ENCODE results near the gene PLEKHJ1.
A peak's percentile ranks its signal among the peaks of the same experiment; 100 is the strongest.

PLEKHJ1 gene

DNA sequence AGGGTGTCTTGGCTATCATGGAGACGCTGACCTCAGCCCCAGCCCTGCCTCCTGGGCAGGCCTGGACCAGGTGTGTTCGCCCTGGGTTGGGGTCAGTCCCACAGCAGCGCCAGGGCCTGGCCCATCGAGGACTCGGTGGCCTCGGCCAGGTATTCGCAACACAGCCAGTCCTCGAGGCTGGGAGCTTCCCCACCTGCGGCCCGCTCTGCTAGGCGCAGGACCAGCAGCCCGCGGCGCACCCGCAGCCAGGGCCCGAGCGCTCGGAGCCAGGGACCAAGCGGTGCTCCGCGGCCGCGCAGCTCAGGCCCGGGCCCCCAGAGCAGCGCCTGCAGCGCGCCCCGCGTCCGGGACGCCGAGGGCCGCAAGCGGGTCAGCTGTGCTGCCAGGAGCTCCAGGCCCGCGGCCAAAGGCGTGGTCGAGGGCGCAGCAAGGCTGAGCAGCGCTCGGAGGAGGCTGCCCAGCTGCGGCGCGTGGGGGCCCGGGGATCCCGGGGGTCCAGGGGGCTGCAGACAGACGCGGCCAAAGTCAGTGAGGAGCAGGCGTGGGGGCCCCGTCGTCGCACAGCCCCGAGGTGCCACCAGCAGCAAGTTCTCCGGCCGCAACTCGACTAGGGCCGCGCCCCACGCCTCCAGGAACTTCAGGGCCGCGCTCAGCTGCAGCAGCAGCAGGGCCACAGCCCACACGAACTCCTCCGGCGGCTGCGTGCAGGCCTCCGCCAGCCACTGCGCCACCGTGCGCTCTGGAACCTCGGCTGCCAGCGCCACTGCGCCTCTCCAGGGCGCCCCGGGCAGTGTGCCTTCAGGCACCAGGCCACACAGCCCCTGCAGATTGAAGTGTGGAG, 39.7 kb upstream of the PLEKHJ1 start:
- H3K36me3 ChIP-seq (ENCODE audit: control insufficient read depth in 1 of 2, insufficient read depth in 2 of 2, low read length in 2 of 2), result peaks cover 0 to 24% of the 10 kb centered on the region in 2 donors
- H3K4me1 ChIP-seq (ENCODE audit: control insufficient read depth in 1 of 2, insufficient read depth in 2 of 2, low read length in 2 of 2), result peaks cover 9 to 54% of the 10 kb centered on the region in 2 donors
- no peaks in the 10 kb centered on the region for H3K9me3 ChIP-seq (ENCODE audit: control insufficient read depth in 1 of 2, low read length in 2 of 2)
- no peaks in the 10 kb centered on the region for H3K27me3 ChIP-seq (ENCODE audit: low read depth, low read length)
- H3K27ac ChIP-seq (ENCODE audit: low read length), result no peak overlapping the region
- H3K4me3 ChIP-seq (ENCODE audit: low read depth in 1 of 2, low read length in 2 of 2), result no peak overlapping the region

DNA sequence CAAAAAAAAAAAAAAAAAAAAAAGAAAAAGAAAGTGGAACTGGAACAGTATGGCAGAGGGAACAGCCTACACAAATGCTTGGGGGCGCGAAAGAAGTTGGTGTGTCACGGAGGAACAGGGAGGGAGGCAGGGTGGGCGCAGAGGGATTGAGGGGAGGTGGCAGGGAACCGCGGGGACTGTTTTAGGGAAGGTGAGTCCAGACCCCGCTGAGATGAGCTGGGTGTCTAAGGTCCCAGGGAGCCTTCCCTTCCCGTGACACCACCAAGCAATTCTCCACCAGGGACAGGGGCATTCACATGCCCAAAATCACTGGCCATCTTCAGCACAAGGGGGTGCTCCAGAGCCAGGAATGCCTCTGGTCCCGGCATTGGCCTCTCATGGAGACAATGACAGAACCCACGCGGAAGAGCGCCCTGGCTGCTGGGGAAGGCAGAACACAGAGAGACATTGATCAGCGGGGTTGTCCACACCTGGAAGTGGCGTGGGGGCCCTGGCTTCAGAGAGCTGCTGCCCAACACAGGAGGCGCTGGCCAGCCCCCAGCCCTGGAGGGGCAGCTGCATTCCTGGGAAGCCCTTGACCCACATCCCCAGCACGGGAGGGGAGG, 38.9 kb upstream of the PLEKHJ1 start:
- Histone ChIP-seq H3K4me1 (ENCODE audit: control insufficient read depth in 1 of 2, insufficient read depth in 2 of 2, low read length in 2 of 2) (peaks cover 9 to 54% of the 10 kb centered on the region in 2 donors), H3K36me3 (ENCODE audit: control insufficient read depth in 1 of 2, insufficient read depth in 2 of 2, low read length in 2 of 2) (peaks cover 0 to 24% of the 10 kb centered on the region in 2 donors), H3K27ac (ENCODE audit: low read length) (no peak overlapping the region), H3K9me3 (ENCODE audit: control insufficient read depth in 1 of 2, low read length in 2 of 2) (no peaks in the 10 kb centered on the region), H3K4me3 (ENCODE audit: low read depth in 1 of 2, low read length in 2 of 2) (no peak overlapping the region), H3K27me3 (ENCODE audit: low read depth, low read length) (no peaks in the 10 kb centered on the region)

DNA sequence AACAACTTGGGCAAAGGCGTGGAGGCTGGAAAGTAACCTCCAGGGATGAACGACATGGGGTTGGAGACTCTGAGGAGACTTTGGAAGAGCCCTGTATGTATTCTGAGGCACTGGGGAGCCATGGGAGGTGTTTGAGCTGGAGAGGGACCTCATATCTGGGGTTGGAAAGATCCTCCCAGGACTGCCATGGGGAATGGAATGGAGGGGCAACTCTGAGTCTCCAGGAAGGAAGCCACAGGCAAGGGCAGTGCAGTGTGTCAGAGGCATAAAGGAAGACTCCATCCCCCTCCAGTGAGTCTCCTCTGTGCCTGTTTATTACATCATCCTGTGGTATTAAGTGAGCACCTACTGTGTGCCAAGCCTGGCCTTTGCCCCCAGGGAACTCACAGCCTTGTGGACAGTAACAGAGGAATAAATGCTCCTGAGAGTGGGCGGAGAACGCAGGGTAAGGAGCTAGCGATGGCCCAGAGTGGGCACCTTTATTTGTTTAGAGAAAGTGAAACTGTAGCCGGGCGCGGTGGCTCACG, 38.1 kb upstream of the PLEKHJ1 start:
- H3K36me3 ChIP-seq (ENCODE audit: control insufficient read depth in 1 of 2, insufficient read depth in 2 of 2, low read length in 2 of 2), result peaks cover 0 to 24% of the 10 kb centered on the region in 2 donors
- peak overlapping the region in 1 of 2 donors; percentile 51 for H3K4me3 ChIP-seq (ENCODE audit: low read depth in 1 of 2, low read length in 2 of 2)
- H3K27ac ChIP-seq (ENCODE audit: low read length), result peak overlapping the region; percentile 51
- no peaks in the 10 kb centered on the region for H3K27me3 ChIP-seq (ENCODE audit: low read depth, low read length)
- H3K9me3 ChIP-seq (ENCODE audit: control insufficient read depth in 1 of 2, low read length in 2 of 2), result no peaks in the 10 kb centered on the region
- H3K4me1 ChIP-seq (ENCODE audit: control insufficient read depth in 1 of 2, insufficient read depth in 2 of 2, low read length in 2 of 2), result peaks cover 9 to 54% of the 10 kb centered on the region in 2 donors

DNA sequence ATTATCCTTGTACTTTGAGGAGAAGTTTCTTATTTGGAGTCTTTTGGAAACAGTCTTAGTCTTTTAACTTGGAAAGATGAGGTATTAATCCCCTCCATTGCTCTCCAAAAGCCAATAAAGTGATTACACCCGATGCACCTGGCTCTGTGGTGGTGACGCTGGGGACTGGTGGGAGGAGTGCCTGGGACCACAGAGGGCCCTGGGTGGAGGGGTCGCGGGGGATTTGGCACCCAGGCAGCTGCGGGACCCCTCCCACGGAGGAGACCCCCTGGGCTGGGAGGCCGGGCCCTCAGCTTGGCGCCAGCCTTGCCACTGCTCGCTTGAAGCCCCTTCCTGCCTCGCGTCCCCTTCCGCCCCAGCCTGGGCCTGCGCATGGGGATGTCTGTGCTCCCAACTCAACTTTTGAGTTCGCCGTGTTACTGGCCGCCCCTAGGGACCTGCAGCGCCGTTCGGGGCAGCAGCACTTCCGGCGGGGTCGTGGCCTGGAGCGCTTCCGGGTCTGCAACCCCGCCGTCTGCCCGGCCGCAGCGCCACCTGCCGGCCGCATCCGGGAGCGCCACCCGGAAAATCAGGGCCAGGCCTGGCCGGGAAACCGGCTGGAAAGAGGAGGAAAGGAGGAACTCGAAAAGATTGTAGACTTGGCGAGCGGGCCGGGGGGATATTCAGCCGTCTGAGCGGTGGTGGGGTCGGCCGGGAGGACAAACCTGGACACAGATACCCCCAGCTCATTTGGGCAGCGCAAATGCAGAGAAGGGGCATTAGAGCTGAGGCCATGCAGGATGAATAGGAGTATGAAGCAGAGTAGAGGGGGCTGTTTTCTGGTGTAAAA, 37.4 kb upstream of the PLEKHJ1 start:
- peaks cover 0 to 24% of the 10 kb centered on the region in 2 donors for H3K36me3 ChIP-seq (ENCODE audit: control insufficient read depth in 1 of 2, insufficient read depth in 2 of 2, low read length in 2 of 2)
- no peaks in the 10 kb centered on the region for H3K27me3 ChIP-seq (ENCODE audit: low read depth, low read length)
- peaks cover 9 to 54% of the 10 kb centered on the region in 2 donors for H3K4me1 ChIP-seq (ENCODE audit: control insufficient read depth in 1 of 2, insufficient read depth in 2 of 2, low read length in 2 of 2)
- no peaks in the 10 kb centered on the region for H3K9me3 ChIP-seq (ENCODE audit: control insufficient read depth in 1 of 2, low read length in 2 of 2)
- peak overlapping the region; percentile 51 for H3K27ac ChIP-seq (ENCODE audit: low read length)
- peak overlapping the region in 1 of 2 donors; percentile 51 for H3K4me3 ChIP-seq (ENCODE audit: low read depth in 1 of 2, low read length in 2 of 2)

DNA sequence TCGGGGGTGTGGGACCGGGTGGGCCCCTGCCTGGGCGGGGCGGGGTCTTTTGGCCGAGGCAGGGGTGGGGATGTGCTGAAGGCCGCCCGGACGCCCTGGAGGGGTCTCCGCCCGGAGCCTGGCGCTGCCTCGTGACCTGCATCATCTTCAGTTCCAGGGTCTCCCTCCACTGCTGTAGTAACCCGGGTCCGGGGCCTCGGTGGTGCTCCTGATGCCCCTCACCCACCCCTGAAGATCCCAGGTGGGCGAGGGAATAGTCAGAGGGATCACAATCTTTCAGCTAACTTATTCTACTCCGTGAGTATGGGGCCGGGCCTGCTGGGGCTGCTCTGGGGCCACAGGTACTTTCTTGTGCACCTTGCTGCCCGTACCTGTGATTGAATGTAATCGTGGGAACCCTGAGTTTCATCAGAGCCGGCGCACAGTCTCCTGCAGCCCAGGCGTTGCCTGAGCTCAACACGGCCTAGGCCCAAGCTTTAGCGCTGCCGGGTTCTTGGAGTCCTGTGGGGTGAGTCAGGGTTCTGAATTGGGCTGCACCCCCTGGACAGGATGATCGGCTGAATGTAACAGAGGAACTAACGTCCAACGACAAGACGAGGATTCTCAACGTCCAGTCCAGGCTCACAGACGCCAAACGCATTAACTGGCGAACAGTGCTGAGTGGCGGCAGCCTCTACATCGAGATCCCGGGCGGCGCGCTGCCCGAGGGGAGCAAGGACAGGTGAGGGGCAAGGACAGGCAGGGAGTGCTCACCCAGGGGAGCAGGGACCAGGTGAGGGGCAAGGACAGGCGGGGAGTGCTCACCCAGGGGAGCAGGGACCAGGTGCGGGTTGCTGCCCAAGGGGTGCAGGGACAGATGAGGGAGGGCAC, 35.3 kb upstream of the PLEKHJ1 start:
- no peaks in the 10 kb centered on the region for H3K9me3 ChIP-seq (ENCODE audit: control insufficient read depth in 1 of 2, low read length in 2 of 2)
- H3K4me1 ChIP-seq (ENCODE audit: control insufficient read depth in 1 of 2, insufficient read depth in 2 of 2, low read length in 2 of 2), result peaks cover 9 to 58% of the 10 kb centered on the region in 2 donors
- H3K36me3 ChIP-seq (ENCODE audit: control insufficient read depth in 1 of 2, insufficient read depth in 2 of 2, low read length in 2 of 2), result peaks cover 0 to 24% of the 10 kb centered on the region in 2 donors
- H3K27me3 ChIP-seq (ENCODE audit: low read depth, low read length), result no peaks in the 10 kb centered on the region
- peak overlapping the region; percentile 70 to 99 for H3K4me3 ChIP-seq (ENCODE audit: low read depth in 1 of 2, low read length in 2 of 2)
- H3K27ac ChIP-seq (ENCODE audit: low read length), result peak overlapping the region; percentile 87

DNA sequence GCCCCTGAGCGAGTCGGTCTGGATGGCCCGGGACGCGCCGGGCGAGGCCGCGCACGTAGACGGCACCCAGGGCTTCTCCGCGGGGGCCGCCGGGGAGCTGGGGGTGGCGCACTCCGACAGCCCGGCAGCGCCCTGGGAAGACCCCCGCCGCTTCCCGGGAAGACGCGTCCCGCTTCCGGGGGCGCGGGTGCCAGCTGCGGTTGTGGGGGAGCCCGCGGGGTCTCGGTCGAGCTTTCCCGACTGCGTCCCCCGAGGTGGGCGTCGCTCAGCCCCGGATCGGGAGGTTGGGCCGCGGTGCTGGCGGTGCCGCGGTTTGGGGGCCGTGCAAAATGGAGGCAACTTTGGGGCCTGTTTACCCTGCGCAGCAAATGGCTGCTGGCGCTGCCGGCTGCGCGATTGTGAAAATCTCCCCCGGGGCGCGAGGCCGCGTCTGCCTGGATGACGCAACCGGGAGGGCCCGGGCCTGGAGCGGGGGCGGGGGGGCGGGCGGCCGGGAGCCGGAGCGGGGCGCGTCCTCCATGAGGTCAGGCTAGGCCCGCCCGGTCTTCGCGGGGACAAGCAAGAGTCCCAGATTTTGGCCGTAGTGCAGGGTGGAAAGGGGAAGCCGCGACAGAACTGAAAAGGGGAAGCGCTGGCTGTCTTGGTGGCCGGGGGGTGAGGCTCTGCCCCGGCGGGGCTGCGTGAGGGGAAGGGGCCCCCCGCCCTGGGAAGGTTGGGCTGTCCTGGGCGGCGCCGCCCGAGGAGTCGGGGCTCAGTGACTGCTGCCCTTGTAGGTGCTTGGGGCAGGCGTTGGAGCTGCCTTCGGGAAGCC, 34.5 kb upstream of the PLEKHJ1 start:
- Histone ChIP-seq H3K36me3 (ENCODE audit: control insufficient read depth in 1 of 2, insufficient read depth in 2 of 2, low read length in 2 of 2) (peaks cover 0 to 19% of the 10 kb centered on the region in 2 donors), H3K27ac (ENCODE audit: low read length) (peak overlapping the region; percentile 87), H3K27me3 (ENCODE audit: low read depth, low read length) (no peaks in the 10 kb centered on the region), H3K9me3 (ENCODE audit: control insufficient read depth in 1 of 2, low read length in 2 of 2) (no peaks in the 10 kb centered on the region), H3K4me1 (ENCODE audit: control insufficient read depth in 1 of 2, insufficient read depth in 2 of 2, low read length in 2 of 2) (peaks cover 9 to 52% of the 10 kb centered on the region in 2 donors), H3K4me3 (ENCODE audit: low read depth in 1 of 2, low read length in 2 of 2) (peak overlapping the region; percentile 76 to 99)

DNA sequence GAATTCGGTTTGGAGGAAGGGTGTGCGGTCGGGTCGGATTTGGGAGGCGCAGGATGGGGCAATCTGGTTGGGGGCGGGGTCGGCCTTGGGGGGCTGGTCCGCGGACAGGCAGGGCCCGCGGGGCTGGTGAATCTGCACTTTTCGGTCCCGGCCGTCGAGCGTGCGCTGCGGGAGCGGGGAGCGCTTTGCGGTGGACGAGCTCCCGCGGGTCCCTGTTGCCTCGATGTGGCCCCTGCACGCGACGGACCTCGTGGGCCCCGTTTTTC, 34.0 kb upstream of the PLEKHJ1 start:
- peaks cover 9 to 47% of the 10 kb centered on the region in 2 donors for H3K4me1 ChIP-seq (ENCODE audit: control insufficient read depth in 1 of 2, insufficient read depth in 2 of 2, low read length in 2 of 2)
- H3K4me3 ChIP-seq (ENCODE audit: low read depth in 1 of 2, low read length in 2 of 2), result peak overlapping the region; percentile 76 to 99
- H3K9me3 ChIP-seq (ENCODE audit: control insufficient read depth in 1 of 2, low read length in 2 of 2), result no peaks in the 10 kb centered on the region
- peak overlapping the region; percentile 84 for H3K27ac ChIP-seq (ENCODE audit: low read length)
- H3K36me3 ChIP-seq (ENCODE audit: control insufficient read depth in 1 of 2, insufficient read depth in 2 of 2, low read length in 2 of 2), result peaks cover 0 to 19% of the 10 kb centered on the region in 2 donors
- no peaks in the 10 kb centered on the region for H3K27me3 ChIP-seq (ENCODE audit: low read depth, low read length)

DNA sequence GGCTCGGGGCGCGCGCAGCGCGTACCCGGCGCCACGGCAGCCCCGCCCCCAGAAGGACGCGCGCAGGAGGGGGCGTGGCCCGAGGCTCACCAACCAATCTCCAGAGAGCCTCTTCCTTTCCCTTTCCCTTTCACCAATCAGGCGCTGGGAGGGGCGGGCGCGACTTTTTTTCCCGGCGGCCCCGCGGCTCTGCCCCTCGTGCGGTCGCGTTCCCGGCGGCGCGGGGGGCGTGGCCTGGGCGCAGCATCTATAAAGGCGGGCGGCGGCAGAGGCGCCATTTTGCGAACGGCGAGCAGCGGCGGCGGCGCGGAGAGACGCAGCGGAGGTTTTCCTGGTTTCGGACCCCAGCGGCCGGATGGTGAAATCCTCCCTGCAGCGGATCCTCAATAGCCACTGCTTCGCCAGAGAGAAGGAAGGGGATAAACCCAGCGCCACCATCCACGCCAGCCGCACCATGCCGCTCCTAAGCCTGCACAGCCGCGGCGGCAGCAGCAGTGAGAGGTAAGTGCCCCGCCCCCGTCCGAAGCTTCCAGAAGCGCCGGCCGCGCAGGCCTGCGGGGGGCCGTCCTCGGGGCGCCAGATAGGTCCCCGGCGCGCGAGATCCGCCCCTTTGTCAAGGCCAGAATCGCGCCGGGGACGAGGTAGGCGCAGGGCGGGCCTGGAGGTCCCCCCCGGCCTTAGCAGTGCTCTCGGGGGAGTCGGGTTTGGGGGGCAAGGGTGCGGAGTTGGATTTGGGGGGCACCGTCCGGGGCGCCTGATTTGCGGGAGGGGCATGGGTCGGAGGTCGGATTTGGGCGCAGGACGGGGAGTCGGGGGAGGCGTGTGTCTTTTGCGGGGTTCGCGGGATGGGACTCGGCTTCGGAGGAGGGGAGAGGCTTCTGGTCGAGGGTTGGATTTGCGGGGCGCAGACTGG, 33.4 kb upstream of the PLEKHJ1 start:
- Histone ChIP-seq H3K27ac (ENCODE audit: low read length) (peak overlapping the region; percentile 84), H3K27me3 (ENCODE audit: low read depth, low read length) (no peaks in the 10 kb centered on the region), H3K36me3 (ENCODE audit: control insufficient read depth in 1 of 2, insufficient read depth in 2 of 2, low read length in 2 of 2) (peaks cover 0 to 19% of the 10 kb centered on the region in 2 donors), H3K4me1 (ENCODE audit: control insufficient read depth in 1 of 2, insufficient read depth in 2 of 2, low read length in 2 of 2) (peaks cover 9 to 44% of the 10 kb centered on the region in 2 donors), H3K9me3 (ENCODE audit: control insufficient read depth in 1 of 2, low read length in 2 of 2) (no peaks in the 10 kb centered on the region), H3K4me3 (ENCODE audit: low read depth in 1 of 2, low read length in 2 of 2) (peak overlapping the region; percentile 76 to 99)

DNA sequence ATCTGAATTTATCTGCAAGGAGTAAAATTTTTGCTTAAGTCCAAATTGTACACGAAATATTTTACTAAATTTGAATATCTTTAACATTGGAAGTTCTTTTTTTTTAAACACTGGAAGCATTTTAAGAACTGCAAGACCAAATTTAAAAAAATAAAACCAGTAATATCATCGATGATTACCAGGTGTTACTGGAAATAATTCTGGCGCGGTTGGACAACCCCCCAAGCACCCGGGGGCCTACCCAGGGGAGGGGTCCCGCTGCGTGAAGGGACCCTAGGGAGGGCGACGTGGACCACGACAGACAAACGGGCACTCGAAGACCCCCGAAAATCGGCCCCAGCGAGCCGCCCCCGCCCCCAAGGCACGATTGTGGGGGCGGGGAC, 32.7 kb upstream of the PLEKHJ1 start:
- Histone ChIP-seq H3K9me3 (ENCODE audit: control insufficient read depth in 1 of 2, low read length in 2 of 2) (no peaks in the 10 kb centered on the region), H3K36me3 (ENCODE audit: control insufficient read depth in 1 of 2, insufficient read depth in 2 of 2, low read length in 2 of 2) (peaks cover 0 to 19% of the 10 kb centered on the region in 2 donors), H3K4me3 (ENCODE audit: low read depth in 1 of 2, low read length in 2 of 2) (peak overlapping the region; percentile 67 to 99), H3K27me3 (ENCODE audit: low read depth, low read length) (no peaks in the 10 kb centered on the region), H3K4me1 (ENCODE audit: control insufficient read depth in 1 of 2, insufficient read depth in 2 of 2, low read length in 2 of 2) (peaks cover 4 to 38% of the 10 kb centered on the region in 2 donors), H3K27ac (ENCODE audit: low read length) (peak overlapping the region; percentile 40)
